Psoas muscle (tissue), 8 donors: Measurements from ENCODE around the gene CNN2. TPM values are rescaled to one million over a fixed set of nuclear protein-coding genes. Genes with fewer than 3 reads are reported as not detected.
A peak's percentile ranks its signal among the peaks of the same experiment; 100 is the strongest.

Experiments used
- ATAC-seq, 4 donors: fragments of 200-7000 bp; cut with Tn5 transposase; one replicate each; pipeline ENCODE4 v1.9.1; 2020; ENCODE audit warnings: moderate library complexity in 3 of 4, mild to moderate bottlenecking in 2 of 4
- DNase-seq, 2 donors: peaks; one replicate each; pipeline ENCODE4 v3.0.0-alpha.2; 2020
- H3K27ac ChIP-seq: fragments of 200-600 bp; one replicate; pipeline ENCODE4 v1.8.0; 2022
- H3K27me3 ChIP-seq, 3 donors: fragments of 200-600 bp in 1 of 3; one replicate each; pipeline versions ENCODE4 v1.6.1 to v1.8.0; 2013 to 2022; ENCODE audit warnings: low read length in 2 of 3, mild to moderate bottlenecking in 2 of 3, moderate library complexity in 1 of 3; ENCODE audit not compliant: insufficient read depth in 3 of 3
- H3K36me3 ChIP-seq, 2 donors: fragments of 200-600 bp in 1 of 2; one replicate each; pipeline versions ENCODE4 v1.6.1 to v1.8.0; 2013 to 2022; ENCODE audit warnings: low read depth in 1 of 2, mild to moderate bottlenecking in 1 of 2, moderate library complexity in 1 of 2; ENCODE audit not compliant: insufficient read depth in 1 of 2
- H3K4me1 ChIP-seq: fragments of 200-600 bp; one replicate; pipeline ENCODE4 v1.8.0; 2022
- H3K4me3 ChIP-seq: fragments of 200-600 bp; one replicate; pipeline ENCODE4 v1.8.0; 2022; ENCODE audit warnings: mild to moderate bottlenecking
- H3K9me3 ChIP-seq: fragments of 200-600 bp; one replicate; pipeline ENCODE4 v1.8.0; 2022
- CTCF ChIP-seq: fragments of 200-600 bp; IDR thresholded peaks from one replicate; pipeline ENCODE4 v1.8.0; 2022; ENCODE audit warnings: antibody characterized with exemption
- WGBS, 3 donors: extraction: QIAGEN DNeasy Blood & Tissue Kit; methylation state at CpG; one replicate each; pipeline versions ENCODE4 v1.1.6 to v1.1.7; 2013; 5-methylcytosine and 5-hydroxymethylcytosine counted together
- intact Hi-C, 2 donors: fragments of 100-400 bp; cut with DNase I; formaldehyde crosslinking; loops; one replicate each; pipeline versions ENCODE4 v1.11.0 to v1.14.2; 2022
- polyA plus RNA-seq, 3 donors: library from polyadenylated mRNA; stranded (reverse); fragments of 200-250 nt; gene quantifications; one replicate each; pipeline ENCODE4 v1.2.3, GENCODE V29; 2013
- total RNA-seq, 4 donors: library from RNA; stranded (reverse); fragmentation: NEBNext Ultra II Directional in 2 of 4; extraction: Animal tissue kit (Norgen Biotek cat#: 25700) in 2 of 4; gene quantifications; one replicate each; pipeline versions ENCODE4 v1.2.1 to v1.2.4, GENCODE V29; 2021 to 2023
- donor health status: healthy with polysubstance abuse.
- donor health status: DM: no; HTN: no; CAD: no; lungs with moderate emphysema.
- donor health status: Bipolar disorder and iron deficiency.
- donor health status: healthy.
- donor health status: DM: yes; HTN: yes; CAD: no.
- donor health status: DM: no; HTN: no; CAD: no.
- donor health status: DM: no; HTN: no; CAD: no.
- donor health status: DM: yes; HTN: yes; CAD: no.

The CNN2 gene
- total and polyA plus RNA-seq, 7 donors: 1.7 to 9.5 (median 6.3) TPM

GRCh38 chr19:1015782-1016646 lies 10.4 kb upstream of the CNN2 start:
- H3K9me3 ChIP-seq: no peaks in the 10 kb centered on the region
- peak overlapping the region; percentile 88 for H3K4me3 ChIP-seq
- peaks cover 3 to 34% of the 10 kb centered on the region in 2 donors for H3K36me3 ChIP-seq
- ATAC-seq (no peak), DNase-seq (peak in 1 of 2 donors; percentile 53)
- 56 to 60% (median 57%) methylated on average over 27 to 31 of the region's 31 CpGs for WGBS, 3 donors
- TF ChIP-seq CTCF: no peak
- peaks cover 57% of the 10 kb centered on the region for H3K4me1 ChIP-seq
- peak overlapping the region; percentile 63 for H3K27ac ChIP-seq
- intact Hi-C loops: no loop called here
- no peaks in the 10 kb centered on the region for H3K27me3 ChIP-seq

GRCh38 chr19:1016647-1017114 lies 9.7 kb upstream of the CNN2 start:
- H3K27ac ChIP-seq: peak overlapping the region; percentile 63
- no peaks in the 10 kb centered on the region for H3K27me3 ChIP-seq
- TF ChIP-seq CTCF: no peak
- peaks cover 57% of the 10 kb centered on the region for H3K4me1 ChIP-seq
- peaks cover 3 to 27% of the 10 kb centered on the region in 2 donors for H3K36me3 ChIP-seq
- intact Hi-C loops: no loop called here
- ATAC-seq (peak; percentile 4 to 26 (median 8)), DNase-seq (peak in 1 of 2 donors; percentile 72)
- H3K9me3 ChIP-seq: no peaks in the 10 kb centered on the region
- peak overlapping the region; percentile 88 for H3K4me3 ChIP-seq
- 36 to 50% (median 42%) methylated on average over 12 of the region's 12 CpGs for WGBS, 3 donors

- Histone ChIP-seq H3K4me1 (peaks cover 57% of the 10 kb centered on the region), H3K27ac (peak overlapping the region; percentile 63), H3K9me3 (no peaks in the 10 kb centered on the region), H3K36me3 (peaks cover 0 to 21% of the 10 kb centered on the region in 2 donors), H3K27me3 (no peaks in the 10 kb centered on the region), H3K4me3 (peak overlapping the region; percentile 88)
- peak in 1 of 2 donors; percentile 59 for DNase-seq
- TF ChIP-seq CTCF: no peak
- WGBS, 3 donors: 57 to 69% (median 63%) methylated on average over 23 to 24 of the region's 24 CpGs
- ATAC-seq: no peak
- intact Hi-C loops: no loop called here
These were observed 9.1 kb upstream of the CNN2 start for GRCh38 chr19:1017115-1017905.

- 77 to 86% (median 80%) methylated on average over 9 of the region's 9 CpGs for WGBS, 3 donors
- DNase-seq (peak in 1 of 2 donors; percentile 50), ATAC-seq (no peak)
- no peaks in the 10 kb centered on the region for H3K9me3 ChIP-seq
- no peak for TF ChIP-seq CTCF
- intact Hi-C loops: no loop called here
- peak overlapping the region; percentile 88 for H3K4me3 ChIP-seq
- no peaks in the 10 kb centered on the region for H3K27me3 ChIP-seq
- H3K4me1 ChIP-seq: peaks cover 57% of the 10 kb centered on the region
- peaks cover 0 to 15% of the 10 kb centered on the region in 2 donors for H3K36me3 ChIP-seq
- no peak overlapping the region for H3K27ac ChIP-seq
These were observed 8.5 kb upstream of the CNN2 start for GRCh38 chr19:1017906-1018305.
